ENCODE measurements around the gene NXPH1.
A peak's percentile ranks its signal among the peaks of the same experiment; 100 is the strongest.

The NXPH1 gene

GRCh38 chr7:8389593-8390261, 43.7 kb upstream of the NXPH1 start:
- Mint-ChIP-seq H3K9me3 (no peaks in the 10 kb centered on the region), H3K27me3 (ENCODE audit: low read depth) (peaks cover 7% of the 10 kb centered on the region), H3K27ac (no peak overlapping the region), H3K36me3 (ENCODE audit: low read depth) (no peaks in the 10 kb centered on the region), H3K4me1 (no peaks in the 10 kb centered on the region), H3K4me3 (peak overlapping the region in 1 of 3 experiments; percentile 8)
- no peak for TF ChIP-seq CTCF (IDR thresholded peaks at IDR 0.05; ENCODE audit: unreplicated experiment in 3 of 3)

GRCh38 chr7:8390262-8390626, 43.2 kb upstream of the NXPH1 start:
- H3K9me3 Mint-ChIP-seq = no peaks in the 10 kb centered on the region
- no peak for TF ChIP-seq CTCF (IDR thresholded peaks at IDR 0.05; ENCODE audit: unreplicated experiment in 3 of 3)
- H3K4me3 Mint-ChIP-seq = no peak overlapping the region
- no peaks in the 10 kb centered on the region for H3K36me3 Mint-ChIP-seq (ENCODE audit: low read depth)
- no peaks in the 10 kb centered on the region for H3K4me1 Mint-ChIP-seq
- H3K27me3 Mint-ChIP-seq (ENCODE audit: low read depth) = peaks cover 7% of the 10 kb centered on the region
- H3K27ac Mint-ChIP-seq = no peak overlapping the region

- H3K27me3 Mint-ChIP-seq (ENCODE audit: low read depth) = peaks cover 7% of the 10 kb centered on the region
- no peaks in the 10 kb centered on the region for H3K4me1 Mint-ChIP-seq
- H3K9me3 Mint-ChIP-seq = no peaks in the 10 kb centered on the region
- no peak overlapping the region for H3K4me3 Mint-ChIP-seq
- H3K27ac Mint-ChIP-seq = no peak overlapping the region
- TF ChIP-seq CTCF (IDR thresholded peaks at IDR 0.05; ENCODE audit: unreplicated experiment in 3 of 3) = no peak
- H3K36me3 Mint-ChIP-seq (ENCODE audit: low read depth) = no peaks in the 10 kb centered on the region
Measured at GRCh38 chr7:8391353-8392062, 41.9 kb upstream of the NXPH1 start.

- no peak for TF ChIP-seq CTCF (IDR thresholded peaks at IDR 0.05; ENCODE audit: unreplicated experiment in 3 of 3)
- Mint-ChIP-seq H3K4me3 (no peak overlapping the region), H3K36me3 (ENCODE audit: low read depth) (no peaks in the 10 kb centered on the region)
Measured at GRCh38 chr7:8396294-8396693, 37.1 kb upstream of the NXPH1 start.

GRCh38 chr7:8408871-8409270, 24.5 kb upstream of the NXPH1 start:
- no peak for TF ChIP-seq CTCF (IDR thresholded peaks at IDR 0.05; ENCODE audit: unreplicated experiment in 3 of 3)
- no peaks in the 10 kb centered on the region for H3K4me1 Mint-ChIP-seq
- no peak overlapping the region for H3K27ac Mint-ChIP-seq
- H3K4me3 Mint-ChIP-seq = no peak overlapping the region
- peaks cover 3% of the 10 kb centered on the region for H3K27me3 Mint-ChIP-seq (ENCODE audit: low read depth)
- H3K9me3 Mint-ChIP-seq = no peaks in the 10 kb centered on the region
- no peaks in the 10 kb centered on the region for H3K36me3 Mint-ChIP-seq (ENCODE audit: low read depth)

More at GRCh38 chr7:8396294-8396693, 37.1 kb upstream of the NXPH1 start:
- no peaks in the 10 kb centered on the region for H3K9me3 Mint-ChIP-seq
- no peak overlapping the region for H3K27ac Mint-ChIP-seq
- no peaks in the 10 kb centered on the region for H3K4me1 Mint-ChIP-seq
- H3K27me3 Mint-ChIP-seq (ENCODE audit: low read depth) = no peaks in the 10 kb centered on the region

- Mint-ChIP-seq H3K36me3 (ENCODE audit: low read depth) (no peaks in the 10 kb centered on the region), H3K4me3 (no peak overlapping the region), H3K4me1 (no peaks in the 10 kb centered on the region), H3K9me3 (no peaks in the 10 kb centered on the region), H3K27me3 (ENCODE audit: low read depth) (peaks cover 3% of the 10 kb centered on the region), H3K27ac (no peak overlapping the region)
- no peak for TF ChIP-seq CTCF (IDR thresholded peaks at IDR 0.05; ENCODE audit: unreplicated experiment in 3 of 3)
Measured at GRCh38 chr7:8411103-8411502, 22.3 kb upstream of the NXPH1 start.

Data from nephron (organoid).